Muscle layer of duodenum (tissue), 2 donors: ENCODE data around the gene DDX46.

Source experiments
- H3K27ac ChIP-seq: one replicate; pipeline ENCODE4 v1.7.0; 2013; ENCODE audit warnings: mild to moderate bottlenecking, low read length
- H3K27me3 ChIP-seq: one replicate; pipeline ENCODE4 v1.7.0; 2013; ENCODE audit warnings: low read depth, mild to moderate bottlenecking, control low read depth, low read length
- H3K36me3 ChIP-seq, 2 donors: one replicate each; pipeline ENCODE4 v1.7.0; 2013; ENCODE audit warnings: low read length in 2 of 2, control low read depth in 1 of 2, mild to moderate bottlenecking in 1 of 2; ENCODE audit not compliant: insufficient read depth in 2 of 2, control insufficient read depth in 1 of 2
- H3K4me1 ChIP-seq, 2 donors: one replicate each; pipeline ENCODE4 v1.7.0; 2013; ENCODE audit warnings: low read length in 2 of 2, mild to moderate bottlenecking in 2 of 2, control low read depth in 1 of 2, moderate library complexity in 1 of 2; ENCODE audit not compliant: insufficient read depth in 2 of 2, control insufficient read depth in 1 of 2
- H3K4me3 ChIP-seq, 2 donors: one replicate each; pipeline ENCODE4 v1.7.0; 2013; ENCODE audit warnings: low read length in 2 of 2, low read depth in 1 of 2, mild to moderate bottlenecking in 1 of 2
- H3K9me3 ChIP-seq, 2 donors: one replicate each; pipeline ENCODE4 v1.7.0; 2013; ENCODE audit warnings: low read length in 2 of 2, control low read depth in 1 of 2, mild to moderate bottlenecking in 1 of 2; ENCODE audit not compliant: control insufficient read depth in 1 of 2
- donor health status: healthy.

The DDX46 gene

DNA sequence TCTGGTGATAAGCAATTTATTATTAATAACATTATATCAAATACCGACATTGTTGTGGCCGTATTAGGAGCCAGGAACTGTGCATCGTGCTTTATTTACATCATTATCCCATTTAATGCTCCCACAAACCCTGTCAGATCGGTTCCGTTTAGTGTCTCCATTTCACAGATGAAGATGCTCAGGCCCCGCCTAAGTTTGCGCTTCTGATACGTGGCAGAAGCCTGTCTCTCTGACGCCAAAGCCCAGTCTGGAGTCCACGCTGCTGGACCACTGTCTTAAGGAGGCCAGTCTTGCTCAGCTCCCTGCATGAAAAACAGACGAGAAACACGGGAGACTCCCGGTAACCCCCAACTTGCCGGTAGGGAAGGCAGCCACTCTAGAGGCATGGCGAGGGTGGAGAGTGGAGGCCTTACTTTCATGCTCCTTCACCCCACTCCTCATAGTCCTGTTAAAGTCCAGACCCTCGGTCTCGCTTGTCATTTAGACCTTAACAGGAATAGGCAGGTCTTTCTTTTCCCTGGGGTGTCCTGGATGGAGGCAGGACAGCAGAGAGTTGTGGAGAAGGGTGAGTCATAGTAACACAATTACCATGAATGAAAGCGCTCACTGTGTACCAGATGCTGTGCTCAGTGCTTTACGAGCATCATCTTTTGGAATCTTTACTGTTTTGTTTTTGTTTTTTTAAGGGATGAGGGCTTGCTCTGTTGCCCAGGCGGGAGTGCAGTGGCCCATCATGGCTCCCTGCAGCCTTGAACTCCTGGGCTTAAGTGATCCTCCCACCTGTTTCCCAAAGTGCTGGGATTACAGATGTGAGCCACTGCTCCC, 116.5 kb downstream of the DDX46 start:
- Histone ChIP-seq H3K27me3 (no peaks in the 10 kb centered on the region), H3K9me3 (no peaks in the 10 kb centered on the region), H3K4me3 (peak overlapping the region; percentile 91 to 94), H3K4me1 (peaks cover 6 to 11% of the 10 kb centered on the region in 2 donors), H3K36me3 (peaks cover 0 to 10% of the 10 kb centered on the region in 2 donors), H3K27ac (peak overlapping the region; percentile 94)

DNA sequence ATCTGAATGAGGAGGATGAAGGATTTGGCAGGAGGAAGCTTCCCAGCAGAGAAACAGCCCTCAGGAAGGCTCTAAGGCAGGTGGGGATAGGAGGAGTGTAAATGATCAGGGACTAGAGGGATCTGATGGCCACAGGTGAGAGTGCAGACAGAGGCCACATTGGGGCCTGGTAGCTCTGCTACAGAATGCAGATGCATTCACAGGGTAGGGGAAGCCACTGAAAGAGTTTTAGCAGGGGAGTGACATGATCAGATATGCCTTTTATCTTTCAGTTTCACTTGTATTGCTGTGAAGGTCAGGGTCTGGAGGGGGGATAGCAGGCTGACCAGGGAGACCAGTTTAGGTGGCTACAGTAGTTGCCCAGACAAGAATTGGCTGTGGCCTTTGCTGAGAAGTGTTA, 118.6 kb downstream of the DDX46 start:
- no peak overlapping the region for H3K27ac ChIP-seq
- H3K36me3 ChIP-seq: peaks cover 0 to 10% of the 10 kb centered on the region in 2 donors
- peaks cover 6 to 11% of the 10 kb centered on the region in 2 donors for H3K4me1 ChIP-seq
- H3K27me3 ChIP-seq: no peaks in the 10 kb centered on the region
- no peak overlapping the region for H3K4me3 ChIP-seq
- H3K9me3 ChIP-seq: no peaks in the 10 kb centered on the region

DNA sequence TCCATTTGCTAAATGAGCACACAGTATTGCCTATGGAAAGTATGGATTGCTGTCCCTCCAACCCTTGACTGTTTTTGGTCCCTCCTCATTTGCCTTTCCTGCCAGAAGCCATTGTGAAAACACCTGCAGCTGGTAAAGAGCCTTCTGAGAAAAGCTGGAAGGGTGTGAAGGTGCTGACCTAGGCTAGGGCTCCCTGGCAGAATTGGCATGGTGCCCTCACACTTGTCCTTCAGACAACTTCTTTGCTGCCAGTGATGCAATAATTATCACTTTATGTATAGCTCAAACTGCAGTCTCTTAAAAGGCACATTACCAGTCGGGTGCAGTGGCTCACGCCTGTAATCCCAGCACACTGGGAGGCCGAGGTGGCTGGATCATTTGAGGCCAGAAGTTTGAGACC, 119.8 kb downstream of the DDX46 start:
- Histone ChIP-seq H3K9me3 (no peaks in the 10 kb centered on the region), H3K4me3 (no peak overlapping the region), H3K27me3 (no peaks in the 10 kb centered on the region), H3K36me3 (peaks cover 0 to 10% of the 10 kb centered on the region in 2 donors), H3K27ac (no peak overlapping the region), H3K4me1 (peaks cover 6 to 11% of the 10 kb centered on the region in 2 donors)

DNA sequence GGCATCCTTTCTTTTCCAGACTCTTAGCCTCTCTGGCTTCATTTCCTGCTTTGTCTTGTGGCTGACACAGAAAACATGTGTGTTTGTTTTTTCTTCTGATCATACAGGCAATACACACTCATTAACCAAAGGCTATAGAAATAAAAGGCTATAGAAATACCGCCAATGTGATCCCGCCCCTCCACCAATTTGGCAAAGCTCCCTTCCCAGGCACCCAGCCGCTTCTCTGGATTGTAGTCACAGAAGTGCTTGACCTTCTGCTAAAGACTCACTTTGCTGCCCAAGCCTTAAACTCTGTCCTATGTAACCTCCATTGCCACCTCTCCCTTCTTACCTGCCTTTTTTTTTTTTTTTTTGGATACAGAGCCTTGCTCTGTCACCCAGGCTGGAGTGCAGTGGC, 120.9 kb downstream of the DDX46 start:
- H3K4me3 ChIP-seq: no peak overlapping the region
- no peaks in the 10 kb centered on the region for H3K27me3 ChIP-seq
- H3K36me3 ChIP-seq: peaks cover 0 to 7% of the 10 kb centered on the region in 2 donors
- no peak overlapping the region for H3K27ac ChIP-seq
- H3K9me3 ChIP-seq: no peaks in the 10 kb centered on the region
- peaks cover 0 to 11% of the 10 kb centered on the region in 2 donors for H3K4me1 ChIP-seq
